GM23338 (cell line): ENCODE results near the gene AGAP1. TPM values are rescaled to one million over a fixed set of nuclear protein-coding genes. Genes with fewer than 3 reads are reported as not detected.

ENCODE experiments used
- ATAC-seq: fragments of 200-7000 bp; cut with Tn5 transposase; 3 replicates; pipeline ENCODE4 v1.9.1; 2020
- DNase-seq: peaks from one replicate; pipeline ENCODE4 v3.0.0-alpha.2; 2015; ENCODE audit warnings: low spot score
- H2AFZ ChIP-seq: fragments of 200-600 bp; sonication (generic); 2 replicates; pipeline ENCODE4 v1.8.0; 2016; ENCODE audit warnings: antibody characterized with exemption, mild to moderate bottlenecking, moderate library complexity
- H3F3A ChIP-seq: fragments of 200-600 bp; sonication (generic); replicated peaks from 2 replicates; pipeline ENCODE4 v1.8.0; 2017; ENCODE audit warnings: antibody characterized with exemption, mixed run types, low read depth
- H3K27ac ChIP-seq: fragments of 200-600 bp; sonication (generic); 2 replicates; pipeline ENCODE4 v1.6.1; 2016; ENCODE audit warnings: low read depth
- H3K27me3 ChIP-seq: fragments of 200-600 bp; sonication (generic); 2 replicates; pipeline ENCODE4 v1.8.0; 2016; ENCODE audit warnings: mild to moderate bottlenecking, mixed run types, moderate library complexity; ENCODE audit not compliant: insufficient read depth
- H3K36me3 ChIP-seq: fragments of 200-600 bp; sonication (generic); 2 replicates; pipeline ENCODE4 v1.8.0; 2016; ENCODE audit warnings: mild to moderate bottlenecking; ENCODE audit not compliant: insufficient read depth
- H3K4me1 ChIP-seq: fragments of 200-600 bp; sonication (generic); 2 replicates; pipeline ENCODE4 v1.8.0; 2016; ENCODE audit warnings: mild to moderate bottlenecking, moderate library complexity; ENCODE audit not compliant: insufficient read depth
- H3K4me2 ChIP-seq: fragments of 200-600 bp; sonication (generic); 2 replicates; pipeline ENCODE4 v1.7.1; 2017; ENCODE audit warnings: mixed run types
- H3K4me3 ChIP-seq: fragments of 200-600 bp; sonication (generic); 2 replicates; pipeline ENCODE4 v1.6.1; 2016; ENCODE audit warnings: mixed run types
- H3K79me2 ChIP-seq: fragments of 200-600 bp; sonication (generic); replicated peaks from 2 replicates; pipeline ENCODE4 v1.8.0; 2017; ENCODE audit warnings: mild to moderate bottlenecking; ENCODE audit not compliant: insufficient read depth
- H3K9me2 ChIP-seq: fragments of 200-600 bp; sonication (generic); 2 replicates; pipeline ENCODE4 v1.8.0; 2017; ENCODE audit not compliant: insufficient read depth
- H4K20me1 ChIP-seq: fragments of 200-600 bp; sonication (generic); replicated peaks from 2 replicates; pipeline ENCODE4 v1.8.0; 2017; ENCODE audit warnings: mild to moderate bottlenecking; ENCODE audit not compliant: insufficient read depth
- H3K27ac Mint-ChIP-seq: 2 replicates; pipeline ENCODE4 v1.8.0; 2020; ENCODE audit warnings: inconsistent platforms, mild to moderate bottlenecking, moderate library complexity, mixed read lengths
- H3K27me3 Mint-ChIP-seq: 3 replicates; pipeline ENCODE4 v1.8.0; 2022; ENCODE audit warnings: low read depth, mild to moderate bottlenecking, moderate library complexity, mixed read lengths, inconsistent platforms; ENCODE audit not compliant: insufficient read depth, poor library complexity
- H3K36me3 Mint-ChIP-seq: 3 replicates; pipeline ENCODE4 v1.8.0; 2021; ENCODE audit warnings: low read depth, mild to moderate bottlenecking, inconsistent platforms, moderate library complexity, mixed read lengths
- H3K4me1 Mint-ChIP-seq: 3 replicates; pipeline ENCODE4 v1.8.0; 2020; ENCODE audit warnings: mild to moderate bottlenecking, inconsistent platforms, mixed read lengths
- H3K4me3 Mint-ChIP-seq: 3 replicates; pipeline ENCODE4 v1.8.0; 2021; ENCODE audit warnings: moderate library complexity, mild to moderate bottlenecking, inconsistent platforms, mixed read lengths
- H3K9me3 Mint-ChIP-seq: 3 replicates; pipeline ENCODE4 v1.8.0; 2020; ENCODE audit warnings: moderate library complexity, mild to moderate bottlenecking, inconsistent platforms, mixed read lengths
- CREB1 ChIP-seq: fragments of 250-450 bp; sonication (Bioruptor Pico); IDR thresholded peaks from 2 replicates; pipeline ENCODE4 v1.5.0; 2020; ENCODE audit warnings: low read depth, mild to moderate bottlenecking, moderate library complexity
- EZH2 ChIP-seq: fragments of 200-600 bp; sonication (generic); IDR thresholded peaks from one replicate; pipeline ENCODE4 v1.8.0; 2017; ENCODE audit warnings: antibody characterized with exemption, mild to moderate bottlenecking, low read depth; ENCODE audit not compliant: unreplicated experiment
- EZH2phosphoT487 ChIP-seq: fragments of 200-600 bp; sonication (generic); IDR thresholded peaks from one replicate; pipeline ENCODE4 v1.8.1; 2018; ENCODE audit warnings: antibody characterized with exemption; ENCODE audit not compliant: unreplicated experiment
- JUNB ChIP-seq: IDR thresholded peaks from one replicate; pipeline ENCODE4 v1.6.1; 2016; ENCODE audit warnings: antibody characterized with exemption; ENCODE audit not compliant: unreplicated experiment
- POLR2AphosphoS5 ChIP-seq: IDR thresholded peaks from 2 replicates; pipeline ENCODE4 v1.6.1; 2016; ENCODE audit warnings: antibody characterized with exemption, low read depth
- STAT1 ChIP-seq: IDR thresholded peaks from one replicate; pipeline ENCODE4 v1.6.1; 2016; ENCODE audit warnings: antibody characterized with exemption; ENCODE audit not compliant: unreplicated experiment
- ZNF114 ChIP-seq: fragments of 250-450 bp; sonication (Bioruptor Pico); IDR thresholded peaks from 2 replicates; pipeline ENCODE4 v1.5.0; 2020; ENCODE audit warnings: mild to moderate bottlenecking, moderate library complexity
- ZNF331 ChIP-seq: fragments of 250-450 bp; sonication (Bioruptor Pico); IDR thresholded peaks from 2 replicates; pipeline ENCODE4 v1.5.0; 2020; ENCODE audit warnings: low read depth, mild to moderate bottlenecking, moderate library complexity
- polyA plus RNA-seq: library from polyadenylated mRNA; unstranded; fragments of >200 nt; fragmentation: Nextera tagmentation; extraction: Ambion mirVana; gene quantifications from 2 replicates; pipeline ENCODE4 v1.2.1, GENCODE V29; 2016
- total RNA-seq: library from RNA; depleted of rRNA; stranded (reverse); fragments of >200 nt; shearing (Covaris generic); gene quantifications from 2 replicates; pipeline ENCODE4 v1.2.3, GENCODE V29; 2014
- TF ChIP-seq, protein P1 (sequence below): fragments of 250-450 bp; sonication (Bioruptor Pico); IDR thresholded peaks from 2 replicates; pipeline ENCODE4 v1.5.0; 2020; ENCODE audit warnings: mild to moderate bottlenecking, moderate library complexity
- TF ChIP-seq, protein P2 (sequence below): IDR thresholded peaks from one replicate; pipeline ENCODE4 v1.6.1; 2018; ENCODE audit warnings: antibody characterized with exemption; ENCODE audit not compliant: unreplicated experiment
- TF ChIP-seq, protein P3 (sequence below), 2 experiments: fragments of 200-600 bp in 1 of 2; sonication (generic) in 1 of 2; conservative IDR thresholded peaks; 2 replicates each; pipeline versions ENCODE4 v1.5.1 to v1.6.1; 2016 to 2017; ENCODE audit warnings: antibody characterized with exemption in 2 of 2, low read depth in 2 of 2, mild to moderate bottlenecking in 2 of 2, moderate library complexity in 1 of 2
- TF ChIP-seq, protein P4 (sequence below): IDR thresholded peaks from 2 replicates; pipeline ENCODE4 v1.6.1; 2016; ENCODE audit warnings: antibody characterized with exemption

The AGAP1 gene
- total and polyA plus RNA-seq, 2 experiments from 2014 or later: 13.3 to 27.9 TPM

DNA sequence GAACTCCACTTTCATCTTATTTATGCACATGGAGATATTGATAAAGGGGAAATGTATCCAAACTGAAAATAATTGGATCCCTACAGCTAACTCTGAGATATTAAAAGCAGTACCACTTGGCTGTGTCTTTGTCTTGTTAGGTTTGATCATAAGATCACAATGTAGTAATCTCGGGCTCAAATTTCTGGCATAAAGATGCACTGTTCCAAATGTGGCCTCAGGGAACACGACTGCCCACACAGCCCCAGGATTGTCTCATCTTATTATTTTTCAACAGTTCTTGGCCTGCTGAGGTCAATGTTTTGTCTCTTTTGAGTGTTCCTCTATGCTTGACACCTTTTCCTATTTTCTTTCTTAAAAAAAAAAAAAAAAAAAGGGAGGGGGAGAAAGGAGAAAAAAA, 560.3 kb downstream of the AGAP1 start (continued):
- TF ChIP-seq, protein P1, sequence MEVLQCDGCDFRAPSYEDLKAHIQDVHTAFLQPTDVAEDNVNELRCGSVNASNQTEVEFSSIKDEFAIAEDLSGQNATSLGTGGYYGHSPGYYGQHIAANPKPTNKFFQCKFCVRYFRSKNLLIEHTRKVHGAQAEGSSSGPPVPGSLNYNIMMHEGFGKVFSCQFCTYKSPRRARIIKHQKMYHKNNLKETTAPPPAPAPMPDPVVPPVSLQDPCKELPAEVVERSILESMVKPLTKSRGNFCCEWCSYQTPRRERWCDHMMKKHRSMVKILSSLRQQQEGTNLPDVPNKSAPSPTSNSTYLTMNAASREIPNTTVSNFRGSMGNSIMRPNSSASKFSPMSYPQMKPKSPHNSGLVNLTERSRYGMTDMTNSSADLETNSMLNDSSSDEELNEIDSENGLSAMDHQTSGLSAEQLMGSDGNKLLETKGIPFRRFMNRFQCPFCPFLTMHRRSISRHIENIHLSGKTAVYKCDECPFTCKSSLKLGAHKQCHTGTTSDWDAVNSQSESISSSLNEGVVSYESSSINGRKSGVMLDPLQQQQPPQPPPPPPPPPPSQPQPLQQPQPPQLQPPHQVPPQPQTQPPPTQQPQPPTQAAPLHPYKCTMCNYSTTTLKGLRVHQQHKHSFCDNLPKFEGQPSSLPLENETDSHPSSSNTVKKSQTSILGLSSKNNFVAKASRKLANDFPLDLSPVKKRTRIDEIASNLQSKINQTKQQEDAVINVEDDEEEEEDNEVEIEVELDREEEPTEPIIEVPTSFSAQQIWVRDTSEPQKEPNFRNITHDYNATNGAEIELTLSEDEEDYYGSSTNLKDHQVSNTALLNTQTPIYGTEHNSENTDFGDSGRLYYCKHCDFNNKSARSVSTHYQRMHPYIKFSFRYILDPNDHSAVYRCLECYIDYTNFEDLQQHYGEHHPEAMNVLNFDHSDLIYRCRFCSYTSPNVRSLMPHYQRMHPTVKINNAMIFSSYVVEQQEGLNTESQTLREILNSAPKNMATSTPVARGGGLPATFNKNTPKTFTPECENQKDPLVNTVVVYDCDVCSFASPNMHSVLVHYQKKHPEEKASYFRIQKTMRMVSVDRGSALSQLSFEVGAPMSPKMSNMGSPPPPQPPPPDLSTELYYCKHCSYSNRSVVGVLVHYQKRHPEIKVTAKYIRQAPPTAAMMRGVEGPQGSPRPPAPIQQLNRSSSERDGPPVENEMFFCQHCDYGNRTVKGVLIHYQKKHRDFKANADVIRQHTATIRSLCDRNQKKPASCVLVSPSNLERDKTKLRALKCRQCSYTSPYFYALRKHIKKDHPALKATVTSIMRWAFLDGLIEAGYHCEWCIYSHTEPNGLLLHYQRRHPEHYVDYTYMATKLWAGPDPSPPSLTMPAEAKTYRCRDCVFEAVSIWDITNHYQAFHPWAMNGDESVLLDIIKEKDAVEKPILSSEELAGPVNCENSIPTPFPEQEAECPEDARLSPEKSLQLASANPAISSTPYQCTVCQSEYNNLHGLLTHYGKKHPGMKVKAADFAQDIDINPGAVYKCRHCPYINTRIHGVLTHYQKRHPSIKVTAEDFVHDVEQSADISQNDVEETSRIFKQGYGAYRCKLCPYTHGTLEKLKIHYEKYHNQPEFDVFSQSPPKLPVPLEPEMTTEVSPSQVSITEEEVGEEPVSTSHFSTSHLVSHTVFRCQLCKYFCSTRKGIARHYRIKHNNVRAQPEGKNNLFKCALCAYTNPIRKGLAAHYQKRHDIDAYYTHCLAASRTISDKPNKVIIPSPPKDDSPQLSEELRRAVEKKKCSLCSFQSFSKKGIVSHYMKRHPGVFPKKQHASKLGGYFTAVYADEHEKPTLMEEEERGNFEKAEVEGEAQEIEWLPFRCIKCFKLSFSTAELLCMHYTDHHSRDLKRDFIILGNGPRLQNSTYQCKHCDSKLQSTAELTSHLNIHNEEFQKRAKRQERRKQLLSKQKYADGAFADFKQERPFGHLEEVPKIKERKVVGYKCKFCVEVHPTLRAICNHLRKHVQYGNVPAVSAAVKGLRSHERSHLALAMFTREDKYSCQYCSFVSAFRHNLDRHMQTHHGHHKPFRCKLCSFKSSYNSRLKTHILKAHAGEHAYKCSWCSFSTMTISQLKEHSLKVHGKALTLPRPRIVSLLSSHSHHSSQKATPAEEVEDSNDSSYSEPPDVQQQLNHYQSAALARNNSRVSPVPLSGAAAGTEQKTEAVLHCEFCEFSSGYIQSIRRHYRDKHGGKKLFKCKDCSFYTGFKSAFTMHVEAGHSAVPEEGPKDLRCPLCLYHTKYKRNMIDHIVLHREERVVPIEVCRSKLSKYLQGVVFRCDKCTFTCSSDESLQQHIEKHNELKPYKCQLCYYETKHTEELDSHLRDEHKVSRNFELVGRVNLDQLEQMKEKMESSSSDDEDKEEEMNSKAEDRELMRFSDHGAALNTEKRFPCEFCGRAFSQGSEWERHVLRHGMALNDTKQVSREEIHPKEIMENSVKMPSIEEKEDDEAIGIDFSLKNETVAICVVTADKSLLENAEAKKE (CRISPR knock-in tag): no peak
- TF ChIP-seq EZH2 (no peak), ZNF331 (CRISPR knock-in tag) (no peak), EZH2phosphoT487 (no peak), CREB1 (CRISPR knock-in tag) (no peak), JUNB (no peak), POLR2AphosphoS5 (no peak)

DNA sequence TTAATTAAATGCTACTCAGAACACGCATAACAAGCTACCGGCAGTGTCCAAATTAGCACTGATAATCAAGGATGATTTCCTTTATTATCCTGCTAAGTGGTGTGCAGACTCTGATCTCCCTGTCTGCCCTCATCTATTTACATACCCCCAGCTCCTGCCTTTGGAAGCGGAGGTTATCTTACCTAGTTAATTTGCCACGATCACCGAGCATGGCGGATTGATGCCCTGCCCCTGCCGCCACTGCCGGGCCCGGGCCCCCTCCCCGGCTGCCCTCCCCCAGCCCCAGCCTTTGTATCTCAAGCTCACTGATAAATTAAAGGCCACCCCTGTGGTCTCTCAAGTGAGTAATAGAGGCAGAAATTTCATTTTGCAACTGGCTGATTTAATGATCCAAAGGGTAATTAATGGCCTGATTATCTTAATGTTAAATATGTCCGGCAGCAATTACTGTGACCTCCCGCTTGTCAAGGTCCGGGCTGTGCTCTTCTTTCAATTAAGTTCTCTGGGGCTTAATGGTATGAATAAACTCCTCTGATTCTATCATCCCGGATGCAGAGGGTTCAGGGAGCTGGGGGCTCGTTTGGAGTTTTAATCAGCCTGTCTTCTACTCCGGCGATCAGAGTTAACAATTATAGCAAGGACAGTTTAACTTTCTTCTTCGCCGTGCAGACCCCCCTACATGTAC, 560.9 kb downstream of the AGAP1 start:
- no peak overlapping the region for H2AFZ ChIP-seq
- peak overlapping the region; percentile 34 for H3K4me2 ChIP-seq
- H3K4me3 ChIP-seq: no peak overlapping the region; the same call in 1 of the 2 replicates
- H3K79me2 ChIP-seq: no peaks in the 10 kb centered on the region
- H3K9me2 ChIP-seq: no peaks in the 10 kb centered on the region
- Mint-ChIP-seq H3K27me3 (peaks cover 22% of the 10 kb centered on the region), H3K27ac (no peak overlapping the region), H3K4me3 (peak overlapping the region; percentile 49; the same call in 2 of the 3 replicates), H3K4me1 (peaks cover 63% of the 10 kb centered on the region), H3K9me3 (peaks cover 3% of the 10 kb centered on the region; the same call in 2 of the 3 replicates), H3K36me3 (peaks cover 17% of the 10 kb centered on the region)
- peaks cover 38% of the 10 kb centered on the region for H3K4me1 ChIP-seq
- H3F3A ChIP-seq: no peaks in the 10 kb centered on the region; the same call in 1 of the 2 replicates
- no peaks in the 10 kb centered on the region for H3K27me3 ChIP-seq
- DNase-seq (no peak), ATAC-seq (no peak)
- no peak overlapping the region for H3K27ac ChIP-seq
- H3K36me3 ChIP-seq: no peaks in the 10 kb centered on the region
- H4K20me1 ChIP-seq: no peaks in the 10 kb centered on the region; the same call in 1 of the 2 replicates
- TF ChIP-seq, protein P2, sequence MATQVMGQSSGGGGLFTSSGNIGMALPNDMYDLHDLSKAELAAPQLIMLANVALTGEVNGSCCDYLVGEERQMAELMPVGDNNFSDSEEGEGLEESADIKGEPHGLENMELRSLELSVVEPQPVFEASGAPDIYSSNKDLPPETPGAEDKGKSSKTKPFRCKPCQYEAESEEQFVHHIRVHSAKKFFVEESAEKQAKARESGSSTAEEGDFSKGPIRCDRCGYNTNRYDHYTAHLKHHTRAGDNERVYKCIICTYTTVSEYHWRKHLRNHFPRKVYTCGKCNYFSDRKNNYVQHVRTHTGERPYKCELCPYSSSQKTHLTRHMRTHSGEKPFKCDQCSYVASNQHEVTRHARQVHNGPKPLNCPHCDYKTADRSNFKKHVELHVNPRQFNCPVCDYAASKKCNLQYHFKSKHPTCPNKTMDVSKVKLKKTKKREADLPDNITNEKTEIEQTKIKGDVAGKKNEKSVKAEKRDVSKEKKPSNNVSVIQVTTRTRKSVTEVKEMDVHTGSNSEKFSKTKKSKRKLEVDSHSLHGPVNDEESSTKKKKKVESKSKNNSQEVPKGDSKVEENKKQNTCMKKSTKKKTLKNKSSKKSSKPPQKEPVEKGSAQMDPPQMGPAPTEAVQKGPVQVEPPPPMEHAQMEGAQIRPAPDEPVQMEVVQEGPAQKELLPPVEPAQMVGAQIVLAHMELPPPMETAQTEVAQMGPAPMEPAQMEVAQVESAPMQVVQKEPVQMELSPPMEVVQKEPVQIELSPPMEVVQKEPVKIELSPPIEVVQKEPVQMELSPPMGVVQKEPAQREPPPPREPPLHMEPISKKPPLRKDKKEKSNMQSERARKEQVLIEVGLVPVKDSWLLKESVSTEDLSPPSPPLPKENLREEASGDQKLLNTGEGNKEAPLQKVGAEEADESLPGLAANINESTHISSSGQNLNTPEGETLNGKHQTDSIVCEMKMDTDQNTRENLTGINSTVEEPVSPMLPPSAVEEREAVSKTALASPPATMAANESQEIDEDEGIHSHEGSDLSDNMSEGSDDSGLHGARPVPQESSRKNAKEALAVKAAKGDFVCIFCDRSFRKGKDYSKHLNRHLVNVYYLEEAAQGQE: no peak
- TF ChIP-seq ZNF114 (CRISPR knock-in tag): no peak
- TF ChIP-seq, protein P3, sequence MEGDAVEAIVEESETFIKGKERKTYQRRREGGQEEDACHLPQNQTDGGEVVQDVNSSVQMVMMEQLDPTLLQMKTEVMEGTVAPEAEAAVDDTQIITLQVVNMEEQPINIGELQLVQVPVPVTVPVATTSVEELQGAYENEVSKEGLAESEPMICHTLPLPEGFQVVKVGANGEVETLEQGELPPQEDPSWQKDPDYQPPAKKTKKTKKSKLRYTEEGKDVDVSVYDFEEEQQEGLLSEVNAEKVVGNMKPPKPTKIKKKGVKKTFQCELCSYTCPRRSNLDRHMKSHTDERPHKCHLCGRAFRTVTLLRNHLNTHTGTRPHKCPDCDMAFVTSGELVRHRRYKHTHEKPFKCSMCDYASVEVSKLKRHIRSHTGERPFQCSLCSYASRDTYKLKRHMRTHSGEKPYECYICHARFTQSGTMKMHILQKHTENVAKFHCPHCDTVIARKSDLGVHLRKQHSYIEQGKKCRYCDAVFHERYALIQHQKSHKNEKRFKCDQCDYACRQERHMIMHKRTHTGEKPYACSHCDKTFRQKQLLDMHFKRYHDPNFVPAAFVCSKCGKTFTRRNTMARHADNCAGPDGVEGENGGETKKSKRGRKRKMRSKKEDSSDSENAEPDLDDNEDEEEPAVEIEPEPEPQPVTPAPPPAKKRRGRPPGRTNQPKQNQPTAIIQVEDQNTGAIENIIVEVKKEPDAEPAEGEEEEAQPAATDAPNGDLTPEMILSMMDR (conservative IDR thresholded peaks at IDR 0.05; ENCODE audit: low read depth in 2 of 2): no peak
- no peak for TF ChIP-seq EZH2phosphoT487
- TF ChIP-seq, protein P4, sequence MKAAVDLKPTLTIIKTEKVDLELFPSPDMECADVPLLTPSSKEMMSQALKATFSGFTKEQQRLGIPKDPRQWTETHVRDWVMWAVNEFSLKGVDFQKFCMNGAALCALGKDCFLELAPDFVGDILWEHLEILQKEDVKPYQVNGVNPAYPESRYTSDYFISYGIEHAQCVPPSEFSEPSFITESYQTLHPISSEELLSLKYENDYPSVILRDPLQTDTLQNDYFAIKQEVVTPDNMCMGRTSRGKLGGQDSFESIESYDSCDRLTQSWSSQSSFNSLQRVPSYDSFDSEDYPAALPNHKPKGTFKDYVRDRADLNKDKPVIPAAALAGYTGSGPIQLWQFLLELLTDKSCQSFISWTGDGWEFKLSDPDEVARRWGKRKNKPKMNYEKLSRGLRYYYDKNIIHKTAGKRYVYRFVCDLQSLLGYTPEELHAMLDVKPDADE: no peak
- no peak for TF ChIP-seq ZNF331 (CRISPR knock-in tag)
- no peak for TF ChIP-seq STAT1
